Left ventricle myocardium inferior (tissue), 1 donor: ENCODE data around the gene CUTA. TPM values are rescaled to one million over a fixed set of nuclear protein-coding genes. Genes with fewer than 3 reads are reported as not detected.
A peak's percentile ranks its signal among the peaks of the same experiment; 100 is the strongest.
"Not testable (repeated sequence)": the region's sequence is repeated elsewhere in the genome, so short reads cannot be mapped to it uniquely, and the experiment has no call there.

Experiments
- DNase-seq: peaks from one replicate; pipeline ENCODE4 v3.0.0-alpha.2; 2020
- H3K27ac ChIP-seq: fragments of 200-600 bp; replicated peaks from 2 replicates; pipeline ENCODE4 v1.8.0; 2021
- H3K27me3 ChIP-seq: fragments of 200-600 bp; 2 replicates; pipeline ENCODE4 v1.8.0; 2021; ENCODE audit warnings: low read depth
- H3K36me3 ChIP-seq: fragments of 200-600 bp; 2 replicates; pipeline ENCODE4 v1.8.0; 2021
- H3K4me1 ChIP-seq: fragments of 200-600 bp; 2 replicates; pipeline ENCODE4 v1.8.0; 2021
- H3K4me3 ChIP-seq: fragments of 200-600 bp; 2 replicates; pipeline ENCODE4 v1.8.0; 2021; ENCODE audit warnings: mild to moderate bottlenecking, moderate library complexity
- H3K9me3 ChIP-seq: fragments of 200-600 bp; replicated peaks from 2 replicates; pipeline ENCODE4 v1.8.0; 2021
- intact Hi-C: fragments of 100-400 bp; cut with micrococcal nuclease; formaldehyde crosslinking; loops from one replicate; pipeline ENCODE4 v1.11.0; 2022
- microRNA-seq: library from miRNA; unstranded; fragments of <30 nt; microRNA quantifications from one replicate; pipeline ENCODE4 v1.2.0, GENCODE V29; 2020
- total RNA-seq: library from RNA; stranded (reverse); fragmentation: NEBNext Ultra II Directional; extraction: Animal tissue kit (Norgen Biotek cat#: 25700); gene quantifications from one replicate; pipeline ENCODE4 v1.2.1, GENCODE V29; 2021
- TF ChIP-seq, protein P1 (sequence below): fragments of 200-600 bp; IDR thresholded peaks from 2 replicates; pipeline ENCODE4 v1.8.0; 2021; ENCODE audit warnings: antibody characterized with exemption, mild to moderate bottlenecking, borderline replicate concordance
- donor health status: DM: no; HTN: yes; CAD: no; lungs with severe emphysema.

Gene CUTA
- total RNA-seq, 1 donor from 2014 or later = 107 TPM

GRCh38 chr6:33373960-33374910 is 43.7 kb downstream of the CUTA start:
- Histone ChIP-seq H3K36me3 (no peaks in the 10 kb centered on the region), H3K27me3 (no peaks in the 10 kb centered on the region), H3K4me3 (no peak overlapping the region), H3K9me3 (no peaks in the 10 kb centered on the region), H3K4me1 (peaks cover 25% of the 10 kb centered on the region), H3K27ac (peak overlapping the region; percentile 69)
- DNase-seq = no peak
- TF ChIP-seq, protein P1, sequence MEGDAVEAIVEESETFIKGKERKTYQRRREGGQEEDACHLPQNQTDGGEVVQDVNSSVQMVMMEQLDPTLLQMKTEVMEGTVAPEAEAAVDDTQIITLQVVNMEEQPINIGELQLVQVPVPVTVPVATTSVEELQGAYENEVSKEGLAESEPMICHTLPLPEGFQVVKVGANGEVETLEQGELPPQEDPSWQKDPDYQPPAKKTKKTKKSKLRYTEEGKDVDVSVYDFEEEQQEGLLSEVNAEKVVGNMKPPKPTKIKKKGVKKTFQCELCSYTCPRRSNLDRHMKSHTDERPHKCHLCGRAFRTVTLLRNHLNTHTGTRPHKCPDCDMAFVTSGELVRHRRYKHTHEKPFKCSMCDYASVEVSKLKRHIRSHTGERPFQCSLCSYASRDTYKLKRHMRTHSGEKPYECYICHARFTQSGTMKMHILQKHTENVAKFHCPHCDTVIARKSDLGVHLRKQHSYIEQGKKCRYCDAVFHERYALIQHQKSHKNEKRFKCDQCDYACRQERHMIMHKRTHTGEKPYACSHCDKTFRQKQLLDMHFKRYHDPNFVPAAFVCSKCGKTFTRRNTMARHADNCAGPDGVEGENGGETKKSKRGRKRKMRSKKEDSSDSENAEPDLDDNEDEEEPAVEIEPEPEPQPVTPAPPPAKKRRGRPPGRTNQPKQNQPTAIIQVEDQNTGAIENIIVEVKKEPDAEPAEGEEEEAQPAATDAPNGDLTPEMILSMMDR = no peak
- intact Hi-C loops = no loop called here

- no peak for DNase-seq
- intact Hi-C loops = no loop called here
- TF ChIP-seq, protein P1 = no peak
- H3K27me3 ChIP-seq = no peaks in the 10 kb centered on the region
- no peaks in the 10 kb centered on the region for H3K9me3 ChIP-seq
- no peak overlapping the region for H3K27ac ChIP-seq
- no peak overlapping the region for H3K4me3 ChIP-seq
- peaks cover 25% of the 10 kb centered on the region for H3K4me1 ChIP-seq
- no peaks in the 10 kb centered on the region for H3K36me3 ChIP-seq
Measured at GRCh38 chr6:33372526-33373123, 45.3 kb downstream of the CUTA start.

- H3K27me3 ChIP-seq, H3K36me3 ChIP-seq, H3K9me3 ChIP-seq, H3K27ac ChIP-seq, intact Hi-C loops, H3K4me3 ChIP-seq, DNase-seq: not testable (repeated sequence)
- H3K4me1 ChIP-seq = peaks cover 22% of the 10 kb centered on the region
Measured at GRCh38 chr6:33371901-33372300, 46.0 kb downstream of the CUTA start.

DNA sequence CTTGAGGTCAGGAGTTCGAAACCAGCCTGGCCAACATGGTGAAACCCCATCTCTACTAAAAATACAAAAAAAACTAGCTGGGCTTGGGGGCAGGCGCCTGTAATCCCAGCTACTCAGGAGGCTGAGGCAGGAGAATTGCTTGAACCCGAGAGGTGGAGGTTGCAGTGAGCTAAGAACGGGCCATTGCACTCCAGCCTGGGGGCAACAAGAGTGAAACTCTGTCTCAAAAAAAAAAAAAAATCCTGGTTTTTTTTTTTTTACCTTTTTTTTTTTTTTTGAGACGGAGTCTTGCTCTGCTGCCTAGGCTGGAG is 50.2 kb downstream of the CUTA start:
- H3K4me1 ChIP-seq, H3K4me3 ChIP-seq, H3K27ac ChIP-seq: not testable (repeated sequence)

GRCh38 chr6:33367009-33367714 is 50.7 kb downstream of the CUTA start:
- intact Hi-C loops = no loop called here

More for the DNA sequence above, 50.2 kb downstream of the CUTA start:
- DNase-seq, intact Hi-C loops, H3K36me3 ChIP-seq, H3K9me3 ChIP-seq, H3K27me3 ChIP-seq: not testable (repeated sequence)

More at GRCh38 chr6:33367009-33367714, 50.7 kb downstream of the CUTA start:
- no peak for DNase-seq
- no peak overlapping the region for H3K4me3 ChIP-seq
- H3K27ac ChIP-seq = no peak overlapping the region
- no peaks in the 10 kb centered on the region for H3K9me3 ChIP-seq
- no peaks in the 10 kb centered on the region for H3K4me1 ChIP-seq
- H3K36me3 ChIP-seq = no peaks in the 10 kb centered on the region
- no peaks in the 10 kb centered on the region for H3K27me3 ChIP-seq
- TF ChIP-seq, protein P1 = no peak

Small RNA genes lying within 50 kb of the gene (microRNA-seq; reads per million reads assigned to microRNA genes)
- gene MIR5004 = not detected

Other genes with a start within 250 kb of the CUTA start
- 1.3 TPM for gene COL11A2, start 225.6 kb downstream of the CUTA start, total RNA-seq
- 40.3 TPM for gene RXRB, start 217.4 kb downstream of the CUTA start, total RNA-seq
- 50.5 TPM for gene SLC39A7, start 217.2 kb downstream of the CUTA start, total RNA-seq
- 18.2 TPM for gene HSD17B8, start 213.5 kb downstream of the CUTA start, total RNA-seq
- 28.4 TPM for gene RING1, start 209.6 kb downstream of the CUTA start, total RNA-seq
- gene VPS52, start 146.2 kb downstream of the CUTA start, total RNA-seq = 35.1 TPM
- 950 TPM for gene RPS18, start 146.0 kb downstream of the CUTA start, total RNA-seq
- gene B3GALT4, start 141.0 kb downstream of the CUTA start, total RNA-seq = 7.5 TPM
- gene WDR46, start 128.9 kb downstream of the CUTA start, total RNA-seq = 13.3 TPM
- 47.8 TPM for gene PFDN6, start 128.5 kb downstream of the CUTA start, total RNA-seq
- gene RGL2, start 119.2 kb downstream of the CUTA start, total RNA-seq = 59.4 TPM
- 92.3 TPM for gene TAPBP, start 104.0 kb downstream of the CUTA start, total RNA-seq
- 13.3 TPM for gene ZBTB22, start 100.4 kb downstream of the CUTA start, total RNA-seq
- 17.7 TPM for gene DAXX, start 95.1 kb downstream of the CUTA start, total RNA-seq
- 0.49 TPM for gene KIFC1, start 26.3 kb downstream of the CUTA start, total RNA-seq
- gene PHF1, start 7.1 kb downstream of the CUTA start, total RNA-seq = 52.2 TPM
- 6.5 TPM for gene SYNGAP1, start 2.0 kb upstream of the CUTA start, total RNA-seq
- gene ZBTB9, start 36.5 kb upstream of the CUTA start, total RNA-seq = 4.9 TPM
- 19.7 TPM for gene BAK1, start 162.2 kb upstream of the CUTA start, total RNA-seq
- gene ITPR3, start 203.2 kb upstream of the CUTA start, total RNA-seq = 5.6 TPM